Measurements from ENCODE around the gene ARV1.

DNA sequence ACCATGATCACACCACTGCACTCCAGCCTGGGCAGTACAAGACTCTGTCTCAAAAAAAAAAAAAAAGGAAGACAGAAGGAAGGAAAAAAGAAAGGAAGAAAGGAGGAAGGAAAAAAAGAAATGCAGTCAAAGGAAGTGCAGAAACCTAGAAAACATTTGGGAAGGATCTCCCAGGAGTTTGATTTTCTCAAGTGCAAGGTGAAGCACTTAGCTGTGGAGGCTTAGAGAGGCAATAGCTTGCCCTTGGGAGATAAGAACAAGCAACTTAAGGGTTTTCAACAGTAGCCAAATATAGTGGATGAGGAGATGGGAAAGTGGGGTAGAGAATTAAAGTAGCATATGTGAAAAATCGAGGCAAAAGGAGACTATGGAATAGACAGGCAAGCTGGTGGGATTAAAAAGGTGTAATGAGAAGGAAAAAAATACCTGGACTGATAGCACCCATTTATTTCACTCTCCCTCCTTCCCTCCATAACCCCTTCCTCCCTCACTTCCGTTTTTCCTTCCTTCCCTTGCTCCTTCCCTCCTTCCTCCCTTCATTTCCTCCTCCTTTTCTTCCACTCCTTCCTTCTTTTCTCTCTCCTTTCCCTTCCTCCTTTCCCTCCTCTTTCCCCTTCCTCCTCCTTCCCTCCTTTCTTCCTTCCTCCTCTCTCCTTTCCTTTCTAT lies 68.0 kb downstream of the ARV1 start:
- TF ChIP-seq, protein P1, sequence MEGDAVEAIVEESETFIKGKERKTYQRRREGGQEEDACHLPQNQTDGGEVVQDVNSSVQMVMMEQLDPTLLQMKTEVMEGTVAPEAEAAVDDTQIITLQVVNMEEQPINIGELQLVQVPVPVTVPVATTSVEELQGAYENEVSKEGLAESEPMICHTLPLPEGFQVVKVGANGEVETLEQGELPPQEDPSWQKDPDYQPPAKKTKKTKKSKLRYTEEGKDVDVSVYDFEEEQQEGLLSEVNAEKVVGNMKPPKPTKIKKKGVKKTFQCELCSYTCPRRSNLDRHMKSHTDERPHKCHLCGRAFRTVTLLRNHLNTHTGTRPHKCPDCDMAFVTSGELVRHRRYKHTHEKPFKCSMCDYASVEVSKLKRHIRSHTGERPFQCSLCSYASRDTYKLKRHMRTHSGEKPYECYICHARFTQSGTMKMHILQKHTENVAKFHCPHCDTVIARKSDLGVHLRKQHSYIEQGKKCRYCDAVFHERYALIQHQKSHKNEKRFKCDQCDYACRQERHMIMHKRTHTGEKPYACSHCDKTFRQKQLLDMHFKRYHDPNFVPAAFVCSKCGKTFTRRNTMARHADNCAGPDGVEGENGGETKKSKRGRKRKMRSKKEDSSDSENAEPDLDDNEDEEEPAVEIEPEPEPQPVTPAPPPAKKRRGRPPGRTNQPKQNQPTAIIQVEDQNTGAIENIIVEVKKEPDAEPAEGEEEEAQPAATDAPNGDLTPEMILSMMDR (IDR thresholded peaks at IDR 0.05), result no peak
- TF ChIP-seq POLR2A (IDR thresholded peaks at IDR 0.05), result no peak

Measured in vagina (tissue), 2 donors.